WTC11 (cell line): ENCODE measurements around the gene CNOT6. TPM values are rescaled to one million over a fixed set of nuclear protein-coding genes. Genes with fewer than 3 reads are reported as not detected.

ENCODE experiments used
- ATAC-seq: fragments of 200-7000 bp; cut with Tn5 transposase; 2 replicates; pipeline ENCODE4 v1.10.0; 2021; ENCODE audit warnings: mild to moderate bottlenecking, moderate library complexity
- CTCF ChIA-PET: fragments of 300-600 bp; sonication (Branson Sonifier 250); formaldehyde crosslinking; loops from one replicate; lab custom pipeline; 2021; ENCODE audit warnings: antibody characterized with exemption; lab: Charles Lee
- POLR2A ChIA-PET: fragments of 350-600 bp; sonication (Branson Sonifier 250); formaldehyde crosslinking; loops from one replicate; lab custom pipeline; 2021; ENCODE audit warnings: antibody characterized with exemption; lab: Charles Lee
- DNase-seq: peaks from one replicate; pipeline ENCODE4 v3.0.0; 2021; ENCODE audit warnings: low spot score
- H3K27ac Mint-ChIP-seq: 2 replicates; pipeline ENCODE4 v1.8.0; 2021; ENCODE audit warnings: mixed read lengths
- H3K27me3 Mint-ChIP-seq: 2 replicates; pipeline ENCODE4 v1.8.0; 2021; ENCODE audit warnings: low read depth, mild to moderate bottlenecking, moderate library complexity, mixed read lengths
- H3K36me3 Mint-ChIP-seq: 2 replicates; pipeline ENCODE4 v1.8.0; 2021; ENCODE audit warnings: mixed read lengths
- H3K4me1 Mint-ChIP-seq: 2 replicates; pipeline ENCODE4 v1.8.0; 2022; ENCODE audit warnings: mixed read lengths
- H3K4me3 Mint-ChIP-seq: 2 replicates; pipeline ENCODE4 v1.8.0; 2021; ENCODE audit warnings: mild to moderate bottlenecking, moderate library complexity, mixed read lengths
- H3K9me3 Mint-ChIP-seq: 2 replicates; pipeline ENCODE4 v1.8.0; 2021; ENCODE audit warnings: mixed read lengths
- CREM ChIP-seq: sonication (generic); formaldehyde crosslinking; IDR thresholded peaks from 2 replicates; pipeline ENCODE4 v1.8.1; 2022; ENCODE audit warnings: mild to moderate bottlenecking, missing genetic modification reagents, moderate library complexity
- E2F1 ChIP-seq: sonication (generic); formaldehyde crosslinking; IDR thresholded peaks from 2 replicates; pipeline ENCODE4 v1.8.0; 2022; ENCODE audit warnings: mild to moderate bottlenecking, missing genetic modification reagents
- ESRRA ChIP-seq: sonication (generic); formaldehyde crosslinking; IDR thresholded peaks from 2 replicates; pipeline ENCODE4 v1.8.1; 2022; ENCODE audit warnings: mild to moderate bottlenecking, missing genetic modification reagents, borderline replicate concordance
- ETV6 ChIP-seq: sonication (generic); formaldehyde crosslinking; IDR thresholded peaks from 2 replicates; pipeline ENCODE4 v1.8.1; 2022; ENCODE audit warnings: mild to moderate bottlenecking, missing genetic modification reagents
- FOXP4 ChIP-seq: sonication (generic); formaldehyde crosslinking; IDR thresholded peaks from 2 replicates; pipeline ENCODE4 v1.8.0; 2022; ENCODE audit warnings: mild to moderate bottlenecking, missing genetic modification reagents
- NFATC4 ChIP-seq: fragments of 250-450 bp; sonication (Bioruptor Pico); IDR thresholded peaks from 2 replicates; pipeline ENCODE4 v1.9.0; 2021; ENCODE audit warnings: mild to moderate bottlenecking
- NR1H2 ChIP-seq: sonication (generic); formaldehyde crosslinking; IDR thresholded peaks from 2 replicates; pipeline ENCODE4 v1.9.0; 2021; ENCODE audit warnings: mild to moderate bottlenecking, moderate library complexity, missing genetic modification reagents
- OVOL2 ChIP-seq: fragments of 250-450 bp; sonication (Bioruptor Pico); IDR thresholded peaks from 2 replicates; pipeline ENCODE4 v1.9.0; 2021; ENCODE audit warnings: mild to moderate bottlenecking, borderline replicate concordance
- PRRX2 ChIP-seq: fragments of 250-450 bp; sonication (Bioruptor Pico); IDR thresholded peaks from 2 replicates; pipeline ENCODE4 v1.8.0; 2021; ENCODE audit warnings: mild to moderate bottlenecking
- ZBTB21 ChIP-seq: sonication (generic); formaldehyde crosslinking; IDR thresholded peaks from 2 replicates; pipeline ENCODE4 v1.8.1; 2023; ENCODE audit warnings: mild to moderate bottlenecking, missing genetic modification reagents, borderline replicate concordance
- ZNF425 ChIP-seq: fragments of 250-450 bp; sonication (Bioruptor Pico); conservative IDR thresholded peaks from 2 replicates; pipeline ENCODE4 v1.9.0; 2021; ENCODE audit warnings: mild to moderate bottlenecking
- total RNA-seq: library from RNA; stranded (reverse); gene quantifications from 3 replicates; pipeline ENCODE4 v1.2.3, GENCODE V29; 2021
- TF ChIP-seq, protein P1 (sequence below): fragments of 250-450 bp; sonication (Bioruptor Pico); IDR thresholded peaks from 2 replicates; pipeline ENCODE4 v1.9.0; 2021; ENCODE audit warnings: mild to moderate bottlenecking, borderline replicate concordance

Gene CNOT6
- total RNA-seq, 1 experiment from 2014 or later, result 41.0 TPM

GRCh38 chr5:180586204-180586603 lies 92.0 kb downstream of the CNOT6 start (continued):
- TF ChIP-seq, protein P1, sequence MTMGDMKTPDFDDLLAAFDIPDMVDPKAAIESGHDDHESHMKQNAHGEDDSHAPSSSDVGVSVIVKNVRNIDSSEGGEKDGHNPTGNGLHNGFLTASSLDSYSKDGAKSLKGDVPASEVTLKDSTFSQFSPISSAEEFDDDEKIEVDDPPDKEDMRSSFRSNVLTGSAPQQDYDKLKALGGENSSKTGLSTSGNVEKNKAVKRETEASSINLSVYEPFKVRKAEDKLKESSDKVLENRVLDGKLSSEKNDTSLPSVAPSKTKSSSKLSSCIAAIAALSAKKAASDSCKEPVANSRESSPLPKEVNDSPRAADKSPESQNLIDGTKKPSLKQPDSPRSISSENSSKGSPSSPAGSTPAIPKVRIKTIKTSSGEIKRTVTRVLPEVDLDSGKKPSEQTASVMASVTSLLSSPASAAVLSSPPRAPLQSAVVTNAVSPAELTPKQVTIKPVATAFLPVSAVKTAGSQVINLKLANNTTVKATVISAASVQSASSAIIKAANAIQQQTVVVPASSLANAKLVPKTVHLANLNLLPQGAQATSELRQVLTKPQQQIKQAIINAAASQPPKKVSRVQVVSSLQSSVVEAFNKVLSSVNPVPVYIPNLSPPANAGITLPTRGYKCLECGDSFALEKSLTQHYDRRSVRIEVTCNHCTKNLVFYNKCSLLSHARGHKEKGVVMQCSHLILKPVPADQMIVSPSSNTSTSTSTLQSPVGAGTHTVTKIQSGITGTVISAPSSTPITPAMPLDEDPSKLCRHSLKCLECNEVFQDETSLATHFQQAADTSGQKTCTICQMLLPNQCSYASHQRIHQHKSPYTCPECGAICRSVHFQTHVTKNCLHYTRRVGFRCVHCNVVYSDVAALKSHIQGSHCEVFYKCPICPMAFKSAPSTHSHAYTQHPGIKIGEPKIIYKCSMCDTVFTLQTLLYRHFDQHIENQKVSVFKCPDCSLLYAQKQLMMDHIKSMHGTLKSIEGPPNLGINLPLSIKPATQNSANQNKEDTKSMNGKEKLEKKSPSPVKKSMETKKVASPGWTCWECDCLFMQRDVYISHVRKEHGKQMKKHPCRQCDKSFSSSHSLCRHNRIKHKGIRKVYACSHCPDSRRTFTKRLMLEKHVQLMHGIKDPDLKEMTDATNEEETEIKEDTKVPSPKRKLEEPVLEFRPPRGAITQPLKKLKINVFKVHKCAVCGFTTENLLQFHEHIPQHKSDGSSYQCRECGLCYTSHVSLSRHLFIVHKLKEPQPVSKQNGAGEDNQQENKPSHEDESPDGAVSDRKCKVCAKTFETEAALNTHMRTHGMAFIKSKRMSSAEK, result no peak
- TF ChIP-seq ESRRA (CRISPR knock-in tag) (no peak), PRRX2 (CRISPR knock-in tag) (no peak), ZBTB21 (CRISPR knock-in tag) (no peak), NR1H2 (CRISPR knock-in tag) (no peak), OVOL2 (CRISPR knock-in tag) (no peak), FOXP4 (no peak), ETV6 (CRISPR knock-in tag) (no peak)

- no peaks in the 10 kb centered on the region for H3K9me3 Mint-ChIP-seq
- H3K4me3 Mint-ChIP-seq, result no peak overlapping the region
- DNase-seq (no peak), ATAC-seq (no peak)
- TF ChIP-seq E2F1 (no peak), ZNF425 (CRISPR knock-in tag) (no peak), NFATC4 (CRISPR knock-in tag) (no peak), CREM (CRISPR knock-in tag) (no peak)
- TF ChIP-seq, protein P1, result no peak
- ChIA-PET POLR2A (no interaction called here), CTCF (interaction anchor here (0.6 to 2.4 kb wide), 4 partner anchors 12 to 59 kb away, joined by 3 to 11 read pairs (median 4); no protein-coding TSS in a partner anchor)
- H3K4me1 Mint-ChIP-seq, result no peaks in the 10 kb centered on the region
- H3K36me3 Mint-ChIP-seq, result no peaks in the 10 kb centered on the region
- peaks cover 27% of the 10 kb centered on the region for H3K27me3 Mint-ChIP-seq
- H3K27ac Mint-ChIP-seq, result no peak overlapping the region
Measured at GRCh38 chr5:180586870-180587269, 92.7 kb downstream of the CNOT6 start.
